Esophagus muscularis mucosa (tissue), 3 donors: Measurements from ENCODE around the gene FAM222A.

Experiments used
- CTCF ChIP-seq, 3 experiments: fragments of 200-600 bp in 2 of 3; fragments of 450-650 bp in 1 of 3; sonication (generic) in 2 of 3; IDR thresholded peaks; one replicate each; pipeline ENCODE4 v1.5.1; 2017 to 2019; ENCODE audit warnings: antibody characterized with exemption in 3 of 3, mild to moderate bottlenecking in 2 of 3, moderate library complexity in 1 of 3
- POLR2A ChIP-seq: fragments of 450-650 bp; IDR thresholded peaks from one replicate; pipeline ENCODE4 v1.6.1; 2017; ENCODE audit warnings: antibody characterized with exemption, moderate library complexity, mild to moderate bottlenecking, low read depth
- POLR2AphosphoS5 ChIP-seq, 2 donors: sonication (generic); formaldehyde crosslinking; IDR thresholded peaks; one replicate each; pipeline ENCODE4 v1.6.1; 2017; ENCODE audit warnings: antibody characterized with exemption in 2 of 2

GRCh38 chr12:109729371-109729781 is 15.8 kb downstream of the FAM222A start:
- TF ChIP-seq CTCF (IDR thresholded peaks at IDR 0.05) = no peak
- no peak for TF ChIP-seq POLR2AphosphoS5 (IDR thresholded peaks at IDR 0.05)
- no peak for TF ChIP-seq POLR2A
